NOMO-1 treated with DMSO at 0.1 percent for 48 hours (cell line): ENCODE results near the gene MARS1.

Experiments
- DNase-seq: peaks from one replicate; lab custom pipeline; 2025; ENCODE audit not compliant: unreplicated experiment; lab: John Stamatoyannopoulos, UW

Gene MARS1

DNA sequence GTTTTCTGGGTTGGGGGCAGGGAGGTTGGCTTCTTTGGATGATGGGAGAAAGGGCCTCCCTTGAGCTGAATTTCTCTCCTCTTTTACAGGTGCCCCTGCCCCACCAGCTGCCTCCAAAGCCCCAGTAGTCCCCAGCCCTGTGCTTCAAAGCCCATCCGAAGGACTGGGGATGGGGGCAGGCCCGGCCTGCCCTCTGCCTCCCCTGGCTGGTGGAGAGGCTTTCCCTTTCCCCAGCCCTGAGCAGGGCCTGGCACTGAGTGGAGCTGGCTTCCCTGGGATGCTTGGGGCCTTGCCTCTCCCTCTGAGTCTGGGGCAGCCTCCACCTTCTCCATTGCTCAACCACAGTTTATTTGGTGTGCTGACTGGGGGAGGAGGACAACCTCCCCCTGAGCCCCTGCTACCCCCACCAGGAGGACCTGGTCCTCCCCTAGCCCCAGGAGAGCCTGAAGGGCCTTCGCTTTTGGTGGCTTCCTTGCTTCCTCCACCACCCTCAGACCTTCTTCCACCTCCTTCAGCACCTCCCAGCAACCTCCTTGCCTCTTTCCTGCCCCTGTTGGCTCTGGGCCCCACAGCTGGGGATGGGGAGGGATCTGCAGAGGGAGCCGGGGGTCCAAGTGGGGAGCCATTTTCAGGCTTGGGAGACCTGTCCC, 38.7 kb downstream of the MARS1 start:
- DNase-seq = no peak

DNA sequence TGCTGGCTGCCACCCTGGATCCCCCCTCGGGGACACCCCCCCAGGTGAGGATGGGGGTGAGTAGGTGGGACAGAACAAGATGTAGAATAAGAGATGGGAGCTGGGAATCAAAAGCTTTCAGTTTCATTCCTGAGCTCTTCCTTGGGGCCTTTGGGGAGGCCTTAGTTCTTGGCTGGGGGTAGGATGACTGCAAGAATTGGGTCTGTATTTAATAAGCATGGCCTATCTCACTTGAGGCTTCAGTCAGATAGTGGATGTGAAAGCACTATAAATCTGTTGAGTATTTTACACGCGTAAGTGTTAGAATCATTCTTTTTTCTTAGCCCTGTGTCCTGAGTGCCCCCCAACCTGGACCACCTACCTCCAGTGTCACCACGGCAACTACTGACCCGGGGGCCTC, 39.3 kb downstream of the MARS1 start:
- DNase-seq = no peak

DNA sequence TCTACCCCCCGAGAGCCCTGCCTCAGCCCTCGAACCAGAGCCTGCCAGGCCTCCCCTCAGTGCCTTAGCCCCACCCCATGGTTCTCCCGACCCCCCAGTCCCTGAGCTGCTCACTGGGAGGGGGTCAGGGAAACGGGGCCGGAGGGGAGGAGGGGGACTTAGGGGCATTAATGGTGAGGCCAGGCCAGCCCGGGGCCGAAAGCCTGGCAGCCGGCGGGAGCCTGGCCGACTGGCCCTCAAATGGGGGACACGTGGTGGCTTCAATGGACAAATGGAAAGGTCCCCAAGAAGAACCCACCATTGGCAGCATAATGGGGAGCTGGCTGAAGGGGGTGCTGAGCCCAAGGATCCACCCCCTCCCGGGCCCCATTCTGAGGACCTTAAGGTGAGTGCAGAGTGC, 40.3 kb downstream of the MARS1 start:
- DNase-seq = no peak

DNA sequence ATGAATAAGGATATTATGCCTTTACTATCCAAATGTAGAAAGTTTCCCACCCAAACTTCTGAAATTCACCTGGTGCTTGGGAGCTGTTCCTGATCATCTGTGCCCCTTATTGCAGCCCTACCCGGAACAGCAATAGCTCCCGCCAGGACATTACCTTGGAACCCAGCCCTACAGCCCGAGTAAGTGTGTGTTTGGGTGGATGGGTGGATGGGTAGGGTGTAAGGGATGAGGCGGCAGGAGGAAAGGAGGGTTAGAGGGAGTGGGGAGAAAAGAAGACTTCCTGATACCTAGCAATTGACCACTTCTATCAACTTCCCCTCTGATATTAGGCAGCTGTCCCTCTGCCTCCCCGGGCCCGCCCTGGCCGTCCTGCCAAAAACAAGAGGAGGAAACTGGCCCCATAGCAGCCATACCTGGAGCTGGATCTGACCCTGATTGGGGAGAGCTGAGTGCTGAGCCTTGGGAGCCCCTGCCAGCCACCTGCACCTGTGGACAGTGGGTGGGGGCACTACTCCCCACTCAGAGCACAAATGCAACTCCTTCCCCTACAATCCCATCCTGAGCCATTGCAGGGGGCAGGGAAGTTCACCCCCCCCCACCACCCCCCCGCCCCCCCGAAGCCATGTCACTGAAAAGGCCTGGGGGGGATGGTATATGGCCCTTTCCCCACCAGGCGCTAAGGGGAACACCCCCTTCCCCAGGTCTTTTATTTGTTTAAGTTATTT, 41.1 kb downstream of the MARS1 start:
- no peak for DNase-seq

DNA sequence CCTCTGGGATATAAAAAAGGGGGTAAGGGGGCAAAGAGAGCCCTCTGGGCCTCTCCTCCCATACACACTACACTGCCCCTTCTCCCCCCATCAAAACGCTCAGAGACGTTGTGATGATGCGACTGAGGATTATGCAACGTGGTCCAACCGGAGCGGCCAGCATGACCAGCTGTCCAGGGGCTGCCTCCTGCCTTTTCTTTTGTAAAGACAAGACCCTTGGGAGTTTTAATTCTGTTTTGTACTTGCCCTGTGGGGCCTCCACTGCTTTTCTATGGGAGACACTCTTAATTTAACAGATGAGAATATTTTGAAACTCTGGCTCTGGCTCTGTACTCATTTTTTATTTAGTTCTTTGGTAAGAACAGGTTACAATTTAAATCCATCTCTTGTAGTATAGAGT, 42.0 kb downstream of the MARS1 start:
- DNase-seq = no peak

DNA sequence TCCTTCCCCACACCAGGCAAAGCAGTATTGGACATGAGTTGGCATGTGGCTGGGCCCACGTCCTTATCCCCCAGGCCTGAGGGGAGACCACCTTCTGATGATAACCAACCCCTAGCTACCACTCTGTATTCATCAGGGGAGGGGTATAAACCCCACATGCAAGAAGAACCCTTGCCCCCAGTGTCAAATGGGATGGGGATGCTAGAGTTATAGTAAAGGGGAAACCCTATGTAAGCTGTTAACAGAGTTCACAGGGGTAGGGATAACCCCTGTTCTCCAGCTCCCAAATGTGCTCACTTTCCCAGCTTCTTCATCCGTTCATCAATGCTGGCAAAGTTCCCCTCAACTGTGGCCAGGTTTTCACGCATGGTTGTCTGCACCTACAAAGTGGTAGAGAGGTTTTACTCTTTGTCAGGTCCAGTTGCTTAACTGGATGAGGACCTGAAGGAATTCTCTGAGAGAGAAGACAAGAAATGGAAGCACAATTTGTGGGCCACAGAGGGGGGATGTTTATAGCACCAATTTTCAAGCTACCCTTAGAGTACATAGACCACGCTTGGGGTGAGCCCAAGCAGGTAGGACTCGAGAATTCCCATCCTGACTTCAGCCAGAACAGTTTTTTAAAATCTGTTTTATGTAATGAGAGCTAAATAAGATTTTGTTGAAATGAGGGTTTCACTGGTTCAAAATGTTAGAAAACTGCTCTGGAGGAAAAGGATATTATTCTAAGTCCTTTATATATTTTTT, 42.7 kb downstream of the MARS1 start:
- DNase-seq = no peak

DNA sequence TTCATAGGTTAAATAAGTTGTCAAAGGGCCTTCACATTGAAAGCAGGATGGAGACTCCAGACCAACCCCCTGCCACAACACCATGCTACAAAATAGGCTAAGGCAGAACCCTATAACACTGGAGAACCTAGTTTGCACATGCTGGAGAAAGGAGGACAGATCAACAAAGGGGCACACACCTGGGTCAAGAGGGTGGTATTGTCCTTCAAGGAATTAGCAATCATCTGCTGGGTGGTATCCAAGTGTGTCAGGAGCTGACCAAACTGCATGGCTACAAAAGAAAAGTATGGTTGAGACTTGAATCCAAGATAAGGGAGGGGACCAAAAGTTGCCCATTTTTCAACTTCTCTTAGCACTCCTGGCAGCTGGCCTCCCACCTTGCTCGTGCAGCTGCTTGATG, 44.0 kb downstream of the MARS1 start:
- DNase-seq = no peak

DNA sequence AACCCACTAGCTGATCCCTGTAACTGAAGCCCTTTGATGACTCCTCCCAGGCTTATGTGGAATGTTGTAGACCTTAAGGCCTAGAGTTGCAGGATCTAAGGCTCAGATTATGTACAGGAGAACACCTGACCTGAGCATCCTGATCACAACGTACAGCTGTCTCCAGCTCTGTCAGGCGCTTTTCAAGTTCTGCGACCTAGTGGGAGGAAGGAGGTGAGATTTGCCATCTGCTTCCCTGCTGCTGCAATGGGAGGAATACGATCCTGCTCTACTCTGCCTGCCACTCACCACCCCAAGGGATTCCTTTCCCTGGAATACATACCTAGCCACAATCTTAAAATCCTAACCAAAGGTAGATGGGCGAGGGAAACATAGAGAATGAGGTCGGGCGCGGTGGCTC, 45.2 kb downstream of the MARS1 start:
- DNase-seq = no peak

DNA sequence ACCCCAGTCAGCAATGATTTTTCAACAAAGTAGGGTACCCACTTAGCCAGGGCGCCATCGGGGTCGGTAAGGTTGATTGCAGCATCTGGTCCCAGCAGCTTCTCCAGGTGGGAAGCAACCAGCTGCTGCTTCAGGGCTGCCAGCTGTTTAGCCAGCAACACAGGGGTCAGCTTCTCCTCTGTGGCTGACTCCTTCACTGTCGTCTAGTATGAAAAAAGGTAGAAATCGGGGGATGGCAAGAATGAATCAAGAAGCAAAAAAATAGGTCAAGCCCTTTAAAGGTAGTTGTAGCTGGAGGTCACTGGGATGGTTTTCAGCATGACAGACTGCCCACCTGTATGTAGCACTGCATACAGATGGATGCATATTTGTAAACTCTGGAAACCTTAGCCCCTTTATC, 46.4 kb downstream of the MARS1 start:
- no peak for DNase-seq

DNA sequence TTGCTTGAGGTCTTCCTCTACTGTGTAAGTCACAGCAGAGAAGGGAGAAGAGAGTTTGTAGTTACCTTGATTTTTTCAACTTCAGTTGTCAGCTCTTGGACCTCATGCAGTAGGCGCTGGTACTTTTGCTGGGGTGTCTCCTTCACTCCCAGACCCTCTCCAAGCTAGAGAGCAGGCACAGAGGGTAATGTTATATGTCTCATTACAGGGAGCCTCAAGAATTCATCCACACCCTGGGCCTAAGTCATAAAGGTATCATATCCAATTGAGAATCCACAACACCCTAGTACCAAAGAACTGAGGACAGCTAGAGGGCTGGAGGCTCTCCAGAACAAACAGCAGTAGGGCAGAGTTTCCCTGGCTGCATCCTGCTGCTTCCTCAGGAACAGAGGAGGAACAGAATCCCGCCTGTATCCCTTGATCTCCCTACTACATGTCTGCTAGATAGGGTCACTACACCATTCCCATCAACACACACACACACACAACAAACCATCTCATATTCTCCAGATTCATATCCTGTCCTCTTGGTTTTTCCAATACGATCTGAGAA, 47.2 kb downstream of the MARS1 start:
- no peak for DNase-seq

DNA sequence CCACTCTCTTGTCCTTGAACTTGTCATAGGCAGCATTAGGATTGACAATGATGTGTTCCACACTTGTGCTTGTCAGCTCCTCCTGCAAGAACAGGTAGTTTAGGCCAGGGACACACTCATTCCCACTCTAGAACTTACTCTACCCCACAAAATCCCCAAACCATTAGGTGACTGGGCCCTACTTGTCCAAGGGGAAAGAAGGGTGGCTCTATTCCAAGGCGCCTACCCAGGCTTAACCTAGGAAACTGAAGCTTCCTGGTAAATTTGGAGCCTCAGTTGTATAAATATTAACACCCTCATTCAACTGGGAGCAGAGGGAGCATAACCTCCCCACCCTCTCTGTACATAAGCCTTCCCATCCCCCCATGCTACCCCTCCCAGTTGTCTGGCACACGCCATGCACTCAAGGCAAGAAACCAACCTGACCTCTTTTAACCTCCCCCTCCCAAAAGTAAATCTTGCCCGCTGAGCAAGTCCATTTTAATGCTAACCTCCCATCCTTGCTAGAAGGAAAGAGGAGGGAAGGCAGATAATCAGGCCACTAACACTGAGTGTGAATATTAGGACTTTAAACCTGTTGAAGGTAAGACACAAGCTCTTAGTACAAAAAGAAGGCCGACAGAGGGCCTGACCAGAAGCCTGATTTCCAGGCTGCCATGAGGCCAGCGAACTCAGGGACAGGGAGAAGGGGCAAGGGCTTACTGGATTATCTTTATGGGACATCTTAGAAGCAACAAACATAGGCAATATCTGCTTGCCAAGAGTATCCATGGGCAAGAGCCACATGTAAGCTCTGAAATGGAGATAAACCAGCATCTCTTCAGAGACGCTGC, 48.1 kb downstream of the MARS1 start:
- DNase-seq = no peak

DNA sequence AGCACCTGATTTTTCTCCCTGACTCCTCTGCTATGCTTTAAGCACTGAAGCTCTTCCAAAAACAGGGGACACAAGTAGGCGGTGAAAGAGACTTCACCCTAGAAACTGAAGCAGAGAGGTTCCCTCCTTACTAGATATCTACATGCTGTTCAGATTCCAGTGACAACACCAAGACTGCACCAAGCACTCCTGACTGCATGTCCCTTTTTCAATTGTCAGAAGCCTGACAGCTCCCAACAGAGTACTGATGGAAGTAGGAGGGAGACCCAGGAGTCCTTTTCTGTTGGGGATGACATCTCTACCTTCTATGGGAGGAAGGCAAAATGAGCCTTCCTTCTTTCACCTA, 48.7 kb downstream of the MARS1 start:
- DNase-seq = no peak

DNA sequence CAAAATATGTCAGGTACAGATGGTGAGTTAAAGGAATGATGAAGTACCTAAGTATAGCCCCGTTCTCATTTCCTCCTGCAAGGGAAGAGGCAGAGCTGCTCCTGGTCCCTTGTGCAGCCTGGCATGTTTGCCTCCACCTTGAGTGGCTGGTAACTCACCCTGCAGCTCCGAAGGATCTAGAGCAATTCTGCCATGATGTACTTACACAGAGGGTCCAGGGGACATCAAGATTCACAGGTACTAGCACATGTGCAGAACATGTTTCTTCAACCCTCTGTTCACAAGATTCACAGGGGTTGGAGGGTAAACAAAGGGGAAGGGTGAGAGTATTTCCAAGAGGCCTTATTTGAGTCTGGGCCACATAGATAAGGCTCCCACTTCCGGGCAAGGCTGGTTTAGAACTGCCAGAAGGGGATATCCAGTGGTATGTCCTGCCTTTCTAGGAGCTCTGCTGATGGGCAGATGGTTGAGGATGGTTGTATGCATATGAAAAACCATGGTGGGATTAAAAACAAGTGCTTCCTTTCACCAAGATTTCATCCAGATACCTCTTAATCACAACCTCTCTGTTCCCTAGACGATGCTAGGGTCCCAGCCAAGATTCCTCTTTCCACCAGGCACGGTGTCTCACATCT, 51.4 kb downstream of the MARS1 start:
- DNase-seq = no peak

DNA sequence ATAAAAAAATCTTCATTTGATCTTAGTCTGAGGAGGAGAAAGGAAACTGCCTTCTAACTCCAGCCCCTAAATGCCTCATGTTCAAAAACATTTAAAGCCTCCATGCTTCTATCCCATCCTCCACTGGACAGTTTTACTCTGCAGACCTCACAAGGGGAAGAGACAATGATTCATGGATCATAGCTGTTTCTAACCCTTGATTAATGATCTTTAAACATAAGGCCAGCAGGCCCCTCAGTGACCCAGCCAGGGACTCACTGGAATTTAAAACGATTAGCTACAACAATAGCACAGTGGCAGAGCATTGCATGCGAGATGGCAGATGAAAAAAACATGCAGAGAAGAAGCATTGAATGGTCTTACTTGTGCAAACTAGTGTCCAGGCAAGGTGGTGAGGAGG, 53.1 kb downstream of the MARS1 start:
- peak; percentile 15 for DNase-seq

DNA sequence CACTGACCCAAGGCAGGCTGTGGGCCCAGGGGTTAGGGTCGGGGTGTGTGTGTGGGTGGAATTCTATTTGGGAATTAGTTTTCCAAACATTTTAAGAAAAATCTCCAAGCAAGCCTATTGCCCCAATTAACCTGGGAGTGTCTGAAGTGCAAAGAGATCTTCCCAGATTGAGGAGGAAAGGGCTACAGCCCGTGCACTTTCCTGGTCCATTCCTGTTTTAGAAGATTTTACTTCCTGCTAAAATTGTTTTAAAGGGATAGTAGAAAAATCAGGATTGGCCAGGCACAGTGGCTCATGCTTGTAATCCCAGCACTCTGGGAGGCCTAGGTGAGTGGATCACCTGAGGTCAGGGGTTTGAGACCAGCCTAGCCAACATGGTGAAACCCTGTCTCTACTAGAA, 53.8 kb downstream of the MARS1 start:
- DNase-seq = no peak

DNA sequence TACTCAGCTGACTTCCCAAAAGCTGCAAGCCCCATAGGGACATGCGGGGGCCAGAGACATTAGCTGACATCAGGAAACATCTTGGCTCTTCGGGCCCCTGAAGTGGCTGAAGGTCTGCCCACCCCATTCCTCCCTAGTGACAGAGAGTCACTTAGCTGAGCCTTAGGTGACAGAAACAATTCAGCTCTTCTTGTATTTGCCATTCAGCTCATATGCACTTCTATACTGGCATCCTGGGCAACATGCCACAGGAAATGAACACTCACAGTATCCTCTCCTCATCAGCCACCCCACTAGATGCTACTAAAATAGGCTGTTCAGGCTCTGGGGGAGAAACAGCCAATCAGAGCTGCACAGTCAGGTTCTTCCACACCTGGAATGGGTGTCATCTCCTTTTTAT, 55.7 kb downstream of the MARS1 start:
- DNase-seq = no peak

DNA sequence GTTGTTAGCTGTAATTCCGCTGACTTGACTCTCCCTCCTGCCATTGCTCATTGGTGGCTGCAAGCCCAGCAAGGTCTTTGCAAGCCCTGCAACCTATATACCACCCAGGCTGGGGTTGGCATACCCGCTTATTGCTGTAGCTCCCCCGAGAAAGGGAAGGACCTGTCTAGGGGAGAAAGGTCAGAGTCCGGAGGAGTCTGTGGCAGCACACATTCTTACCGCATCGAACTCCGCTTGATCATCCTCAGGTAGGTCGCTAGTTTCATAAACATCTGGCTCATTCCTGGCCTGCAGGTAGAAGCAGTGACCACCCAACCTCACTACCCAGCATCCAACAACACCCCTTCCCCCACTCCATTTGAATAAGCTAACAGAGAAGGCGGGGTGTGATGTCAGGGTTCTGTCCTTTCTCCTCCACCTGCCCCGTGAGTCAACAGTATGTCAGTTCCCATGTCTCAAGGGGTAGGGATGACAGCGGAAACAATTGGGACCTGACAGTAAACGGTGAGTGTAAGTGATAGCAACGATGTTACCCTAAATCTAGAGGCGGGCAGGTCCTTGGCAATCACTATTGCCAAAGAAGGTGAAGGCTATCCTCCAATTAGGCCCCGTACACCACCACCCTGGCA, 58.1 kb downstream of the MARS1 start:
- no peak for DNase-seq

DNA sequence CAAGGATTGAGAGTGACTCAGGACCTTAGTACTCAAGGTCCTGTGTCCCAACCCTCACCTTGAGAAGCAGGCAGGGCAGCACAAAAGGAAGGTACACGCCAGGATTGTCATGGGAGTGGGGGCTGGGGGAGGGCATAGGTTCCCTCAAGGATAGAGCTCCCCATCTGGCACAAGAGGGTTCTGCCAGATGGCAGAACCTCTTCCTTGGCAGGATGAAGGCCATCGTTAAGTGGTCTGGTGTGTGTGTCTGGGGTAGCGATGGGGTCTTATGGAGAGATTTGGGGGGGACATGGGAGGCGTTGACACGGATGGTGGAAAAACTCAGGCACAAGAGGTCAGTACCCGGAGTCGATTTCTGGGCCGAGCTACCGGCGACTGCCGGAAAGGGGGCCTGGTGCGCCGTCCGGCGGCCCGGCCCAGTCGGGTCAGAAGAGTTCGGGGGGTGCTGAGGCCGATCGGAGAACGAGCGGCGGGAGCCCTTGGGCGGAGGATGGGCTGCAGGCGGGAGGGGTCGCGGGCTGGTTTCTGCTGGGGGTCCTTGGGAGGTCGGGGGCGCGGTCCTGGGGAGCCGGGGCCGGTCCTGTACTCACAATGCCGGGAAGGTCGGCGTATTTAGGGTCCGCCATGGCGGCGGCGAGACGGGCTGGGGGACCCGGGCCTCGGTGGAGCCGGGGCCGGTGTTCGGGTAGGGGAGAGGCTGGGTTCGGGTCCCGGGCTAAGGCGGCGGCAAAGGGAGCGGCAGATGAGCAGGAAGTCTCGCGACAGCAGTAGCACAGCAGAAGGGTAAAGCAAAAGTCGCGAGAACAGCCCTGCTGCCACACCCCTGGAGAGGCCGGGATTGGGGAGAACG, 58.8 kb downstream of the MARS1 start, which contains the start of gene DCTN2:
DCTN2 (minus strand) TSS at position 755 of the 850 bp plus-strand sequence; CDS start at position 626, 129 bp downstream.
- DNase-seq = peak; percentile 99
